ENCODE results near the gene OR10G3.

DNA sequence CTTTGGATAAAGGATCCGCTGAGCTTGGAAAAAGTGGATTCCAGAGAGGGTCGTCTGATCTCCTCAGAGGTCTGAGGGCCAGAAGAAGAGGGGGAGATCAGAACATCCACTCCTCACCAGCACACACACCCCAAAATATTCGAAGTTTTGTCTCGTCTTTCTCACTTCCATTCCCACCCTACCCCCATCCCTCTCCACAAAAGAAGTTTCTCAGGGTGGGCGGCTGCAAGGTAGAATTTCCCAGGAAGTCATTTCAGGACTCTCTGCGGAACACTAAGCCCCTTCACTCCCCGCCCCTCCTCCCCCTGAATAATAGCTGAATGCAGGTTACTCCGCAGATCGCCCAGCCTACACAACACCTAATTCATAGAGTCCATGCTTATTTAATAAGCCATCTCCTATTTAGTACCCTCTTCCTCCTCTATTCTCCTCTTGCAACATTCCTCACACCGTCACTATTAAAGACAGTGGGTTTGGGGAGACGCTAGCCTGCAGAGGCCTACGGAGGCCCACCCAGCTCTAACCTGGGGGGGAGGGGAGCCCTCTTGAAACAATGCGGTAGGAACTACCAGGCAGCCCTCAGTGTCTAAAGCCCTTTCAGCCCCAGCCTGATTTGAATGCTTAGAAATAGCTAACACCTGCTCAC, 53.1 kb downstream of the OR10G3 start:
- TF ChIP-seq POLR2A (IDR thresholded peaks at IDR 0.05; ENCODE audit: low read depth) (no peak), CTCF (IDR thresholded peaks at IDR 0.05) (no peak), POLR2AphosphoS5 (IDR thresholded peaks at IDR 0.05) (no peak), EP300 (IDR thresholded peaks at IDR 0.05) (no peak)
